ENCODE results near the gene HBP1. TPM values are rescaled to one million over a fixed set of nuclear protein-coding genes. Genes with fewer than 3 reads are reported as not detected.
A peak's percentile ranks its signal among the peaks of the same experiment; 100 is the strongest.
"Not testable (repeated sequence)": the region's sequence is repeated elsewhere in the genome, so short reads cannot be mapped to it uniquely, and the experiment has no call there.

The HBP1 gene
- polyA plus RNA-seq, 4 donors, result 101 to 132 (median 119) TPM

DNA sequence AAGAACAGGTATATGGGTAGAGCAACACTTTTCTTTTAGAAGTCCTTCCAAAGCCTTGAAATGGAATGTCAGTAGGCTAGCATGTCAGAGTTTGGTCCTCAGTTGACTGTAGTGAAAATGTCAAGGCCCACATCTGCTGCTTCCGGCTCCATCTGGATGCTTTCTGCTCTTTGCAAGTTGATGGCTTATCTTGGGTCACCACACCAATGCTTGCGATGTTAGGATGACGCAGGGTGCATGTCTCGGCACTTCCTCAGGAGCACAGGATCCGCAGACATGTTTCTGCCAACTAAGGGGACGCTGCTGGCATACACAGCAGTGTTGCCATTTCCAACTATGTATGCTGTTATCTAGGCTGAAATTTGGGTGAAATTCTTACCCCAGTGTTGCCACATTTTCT, 14.0 kb upstream of the HBP1 start:
- no peak for DNase-seq (ENCODE audit: low read depth in 4 of 4, low spot score in 2 of 4)

DNA sequence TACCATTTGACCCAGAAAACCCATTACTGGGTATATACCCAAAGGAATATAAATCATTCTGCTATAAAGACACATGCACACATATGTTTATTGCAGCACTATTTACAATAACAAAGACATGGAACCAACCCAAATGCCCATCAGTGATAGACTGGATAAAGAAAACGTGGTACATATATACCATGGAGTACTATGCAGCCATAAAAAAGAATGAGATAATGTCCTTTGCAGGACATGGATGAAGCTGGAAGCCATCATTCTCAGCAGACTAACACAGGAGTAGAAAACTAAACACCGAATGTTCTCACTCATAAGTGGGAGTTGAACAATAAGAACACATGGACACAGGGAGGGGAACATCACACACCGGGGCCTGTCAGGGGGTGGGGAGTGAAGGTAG, 13.1 kb upstream of the HBP1 start:
- DNase-seq (ENCODE audit: low read depth in 4 of 4, low spot score in 2 of 4), result not testable (repeated sequence)

DNA sequence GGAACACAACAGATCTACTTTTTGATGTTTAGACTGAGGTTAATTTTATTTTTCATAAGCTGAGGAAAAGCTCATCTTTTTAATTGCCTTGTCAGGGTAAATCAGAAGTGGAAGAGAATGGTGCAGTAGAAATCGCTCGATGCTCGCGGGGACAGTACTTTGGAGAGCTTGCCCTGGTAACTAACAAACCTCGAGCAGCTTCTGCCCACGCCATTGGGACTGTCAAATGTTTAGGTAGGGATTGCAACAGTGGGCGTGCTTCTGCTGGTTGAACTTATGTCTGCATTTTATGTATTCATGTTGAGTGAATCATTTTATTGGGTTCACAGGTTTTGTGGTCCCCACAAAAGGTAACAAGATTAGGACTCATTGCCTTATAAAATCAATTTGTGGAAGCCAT, 11.7 kb upstream of the HBP1 start:
- DNase-seq (ENCODE audit: low read depth in 4 of 4, low spot score in 2 of 4), result no peak

DNA sequence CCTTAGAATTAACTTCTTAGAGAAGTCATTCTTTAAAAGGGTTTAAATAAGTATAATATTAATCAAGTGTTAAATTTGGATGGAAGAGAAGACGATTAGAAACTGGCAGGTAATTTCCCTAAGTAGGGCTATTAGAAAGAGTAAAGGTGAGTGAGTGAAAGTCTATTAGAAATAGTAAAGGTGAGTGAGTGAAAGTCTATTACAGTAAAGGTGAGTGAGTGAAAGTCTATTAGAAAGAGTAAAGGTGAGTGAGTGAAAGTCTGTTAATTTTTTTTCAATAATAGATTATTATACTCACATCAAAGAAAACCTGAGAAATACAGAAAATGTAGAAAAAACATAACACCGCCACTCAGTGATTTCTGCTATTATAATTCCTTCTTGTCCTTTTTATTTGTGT, 10.8 kb upstream of the HBP1 start:
- no peak for DNase-seq (ENCODE audit: low read depth in 4 of 4, low spot score in 2 of 4)

DNA sequence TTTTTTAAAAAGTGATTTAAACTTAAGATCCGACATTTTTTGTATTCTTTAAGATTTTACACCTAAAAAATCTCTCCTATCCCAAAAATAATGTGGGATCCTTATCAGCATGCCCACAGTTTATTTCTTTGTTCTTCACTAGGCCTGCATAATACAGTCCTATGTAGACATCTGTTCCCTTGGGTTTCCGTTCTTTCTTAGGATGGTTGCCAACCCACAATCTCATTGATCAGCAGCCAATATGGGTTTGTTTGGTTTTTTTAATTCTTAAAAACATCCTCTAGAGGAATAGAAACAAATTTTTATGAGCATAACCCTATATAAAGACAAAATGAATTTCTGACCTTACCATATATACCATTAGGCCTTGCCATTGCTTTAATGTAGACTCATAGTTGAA, 8.4 kb upstream of the HBP1 start:
- DNase-seq (ENCODE audit: low read depth in 4 of 4, low spot score in 2 of 4), result no peak

DNA sequence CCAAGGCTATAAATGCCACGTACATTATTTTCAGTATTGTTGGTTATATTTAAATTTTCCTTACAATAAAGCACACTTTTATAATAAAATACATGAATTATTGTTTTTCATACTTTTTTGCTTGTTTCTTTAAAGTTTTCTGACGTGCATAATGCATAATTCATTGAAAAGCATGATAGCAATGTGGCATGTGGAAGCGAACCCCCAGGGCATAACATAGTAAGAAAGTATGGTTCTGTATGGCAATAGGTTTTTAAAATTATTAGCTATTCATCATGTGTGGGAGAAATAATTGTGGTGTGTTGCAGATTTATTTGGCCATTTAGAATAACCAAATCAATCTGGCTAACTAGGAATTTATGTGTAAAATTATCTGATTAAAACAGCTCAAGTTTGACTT, 7.4 kb upstream of the HBP1 start:
- DNase-seq (ENCODE audit: low read depth in 4 of 4, low spot score in 2 of 4), result no peak

DNA sequence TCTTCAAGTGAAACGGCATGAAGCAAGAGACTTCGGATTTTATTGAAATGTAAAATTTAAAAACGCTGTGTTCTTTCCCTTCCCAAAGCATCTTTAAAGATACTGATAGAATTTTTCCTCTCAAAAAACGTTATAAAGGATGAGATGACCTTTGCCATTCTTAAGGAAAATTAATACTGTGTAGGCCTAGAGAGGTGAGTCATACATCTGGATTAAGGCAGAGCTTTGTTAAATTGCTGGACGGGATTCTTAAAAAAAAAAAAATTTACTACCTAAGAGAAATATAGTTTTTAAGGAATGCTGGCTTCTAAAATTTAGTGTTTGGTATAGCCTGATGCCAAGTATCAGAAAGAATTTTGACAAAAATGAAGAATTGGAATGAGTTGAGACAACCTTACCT, 6.3 kb upstream of the HBP1 start:
- DNase-seq (ENCODE audit: low read depth in 4 of 4, low spot score in 2 of 4), result no peak

DNA sequence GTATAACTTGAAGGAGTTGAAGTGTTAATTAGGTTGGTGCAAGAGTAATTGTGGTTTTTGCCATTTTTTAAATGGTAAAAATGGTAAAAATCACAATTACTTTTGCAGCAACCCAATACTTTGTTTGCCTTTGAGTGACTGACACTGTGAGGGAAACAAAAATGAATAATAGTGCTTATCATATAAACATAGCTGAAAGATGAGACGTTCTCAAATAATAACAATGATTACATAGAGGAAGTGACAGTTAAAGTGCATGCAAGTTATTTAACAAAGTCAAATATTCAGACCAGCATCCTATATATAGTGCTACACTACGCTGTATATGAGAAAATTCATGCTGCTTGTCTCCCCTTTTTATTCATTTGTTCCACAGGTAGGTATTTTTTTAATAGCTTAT, 4.7 kb upstream of the HBP1 start:
- no peak for DNase-seq (ENCODE audit: low read depth in 4 of 4, low spot score in 2 of 4)

DNA sequence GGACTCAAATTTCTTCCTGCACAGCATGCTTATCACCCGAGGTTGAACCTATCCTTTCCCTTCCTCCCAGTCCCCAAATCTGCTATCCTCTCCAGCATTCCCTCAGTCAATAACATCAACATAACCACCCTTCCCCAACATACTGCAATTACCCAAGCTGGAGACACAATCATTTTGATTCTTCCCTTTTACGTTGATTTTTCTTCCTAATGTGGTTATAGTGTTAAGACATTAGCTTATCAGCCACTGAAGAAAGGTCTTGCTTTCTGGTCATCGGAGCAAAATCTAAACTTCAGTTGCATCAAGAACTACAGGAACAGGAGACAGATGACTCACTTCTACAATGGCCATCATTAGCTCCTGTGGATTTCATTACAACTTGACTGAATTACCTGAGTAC, 3.5 kb upstream of the HBP1 start:
- DNase-seq (ENCODE audit: low read depth in 4 of 4, low spot score in 2 of 4), result no peak

DNA sequence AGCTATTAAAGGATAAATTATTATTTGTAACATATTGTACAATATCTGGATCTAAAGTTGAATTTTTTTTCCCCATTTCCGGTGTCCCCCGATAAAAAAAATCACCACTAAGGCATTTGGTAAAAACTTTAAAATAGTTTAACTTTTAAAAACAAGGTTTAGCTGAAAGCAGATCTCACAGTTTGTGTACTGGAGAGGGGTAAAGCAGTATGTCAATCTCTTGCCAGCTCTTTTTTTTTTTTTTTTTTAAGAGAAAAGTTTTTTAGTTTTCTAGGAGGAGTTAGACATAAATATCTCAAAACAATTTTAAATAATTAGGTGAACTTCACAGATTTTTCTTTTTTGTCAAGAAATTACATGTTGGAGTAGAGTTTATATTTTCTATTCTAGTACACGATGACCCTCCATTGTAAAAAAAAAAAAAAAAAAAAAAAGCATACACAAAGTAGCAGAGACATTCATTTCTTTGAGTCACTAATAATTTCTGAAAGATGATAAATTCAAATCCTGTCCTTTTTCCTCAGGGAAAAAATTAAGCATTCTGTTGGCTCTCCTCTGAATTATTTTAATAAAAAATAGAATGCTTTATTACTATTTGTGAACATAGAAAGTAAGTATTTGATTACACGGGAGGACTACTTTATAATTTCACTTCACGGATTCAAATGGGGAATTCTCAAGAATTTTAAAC, 1.9 kb upstream of the HBP1 start:
- DNase-seq (ENCODE audit: low read depth in 4 of 4, low spot score in 2 of 4), result no peak

DNA sequence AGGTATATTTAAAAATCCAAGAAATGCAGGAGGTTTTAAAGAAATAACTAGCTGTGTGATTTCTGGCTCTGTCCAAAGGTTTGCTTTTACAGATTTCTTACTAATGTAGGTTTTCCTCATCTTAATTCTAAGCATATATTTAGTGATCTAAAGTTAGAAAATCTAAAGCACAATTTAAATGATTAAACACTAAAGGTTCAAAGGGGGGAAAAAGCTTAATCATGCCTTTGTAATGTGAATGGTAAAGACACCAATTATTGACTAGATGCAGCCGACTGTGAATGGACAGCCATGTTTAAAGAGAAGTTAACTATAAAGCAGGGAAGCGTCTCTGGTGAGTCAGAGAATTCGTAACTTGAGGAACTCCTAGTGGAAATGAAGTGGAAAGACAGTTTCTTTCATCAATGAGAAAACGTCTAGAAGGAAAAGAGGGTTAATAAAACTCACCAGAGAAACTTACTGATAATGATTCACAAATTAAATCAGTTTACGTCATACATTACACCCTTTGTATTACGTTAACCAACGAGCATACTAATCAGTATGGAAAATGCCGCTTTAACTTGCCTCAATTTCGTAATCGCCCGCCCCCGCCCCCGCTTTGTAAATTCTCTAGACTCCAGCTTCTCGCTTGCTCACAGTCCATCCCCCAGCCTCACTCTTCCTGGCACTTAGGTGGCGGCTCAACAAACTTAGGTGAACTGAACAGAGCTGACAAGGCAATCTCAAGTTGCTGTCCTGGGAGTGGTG, 1.1 kb upstream of the HBP1 start:
- peak; percentile 61 to 95 (median 70) for DNase-seq (ENCODE audit: low read depth in 4 of 4, low spot score in 2 of 4)

DNA sequence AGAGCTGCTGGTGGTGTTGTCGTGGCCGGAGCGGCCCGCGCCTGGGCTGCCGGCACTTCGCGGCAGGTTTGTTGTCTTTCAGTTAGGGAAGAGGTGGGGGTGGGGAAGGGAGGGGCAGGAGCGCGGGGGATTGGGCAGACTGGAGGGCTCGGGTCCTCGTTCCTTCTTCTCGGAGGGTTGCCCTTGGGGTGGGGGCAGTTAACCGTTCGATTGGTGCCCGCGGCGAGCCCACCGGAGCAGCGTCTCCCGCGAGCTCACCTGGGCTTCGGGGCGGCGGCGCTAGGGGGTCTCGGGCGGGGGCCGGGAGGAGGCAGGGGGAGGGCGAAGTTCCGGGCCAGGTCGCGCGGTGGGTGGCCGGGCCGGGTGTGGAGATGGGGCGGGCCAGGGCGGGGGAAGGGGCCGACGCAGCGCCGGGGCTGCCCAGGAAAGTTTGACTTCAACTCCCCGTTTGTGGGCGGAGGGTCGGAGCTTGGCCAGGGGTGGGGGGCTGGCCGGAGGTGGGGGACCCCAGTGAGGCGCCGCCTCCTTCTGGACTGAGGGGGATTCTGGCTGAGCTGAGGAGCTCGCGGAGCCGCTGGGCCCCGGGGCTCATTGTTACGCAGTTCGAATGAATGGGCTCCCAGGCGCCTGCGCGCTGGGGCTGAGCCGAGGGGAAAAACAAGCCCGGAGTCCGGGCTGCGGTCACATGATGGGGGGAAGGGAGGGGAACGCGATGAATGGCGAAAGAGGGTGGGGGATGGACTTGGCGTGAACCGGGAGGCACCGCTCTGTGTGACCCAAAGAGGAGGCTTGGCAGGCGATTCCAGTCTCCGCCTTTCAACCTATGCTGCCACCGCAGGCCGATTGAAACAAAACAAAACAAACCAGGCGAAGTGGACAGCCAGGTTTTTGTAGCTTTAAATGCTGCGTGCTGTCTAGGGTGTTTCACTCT, 582 bp downstream of the HBP1 start:
- peak; percentile 83 to 94 (median 90) for DNase-seq (ENCODE audit: low read depth in 4 of 4, low spot score in 2 of 4)

DNA sequence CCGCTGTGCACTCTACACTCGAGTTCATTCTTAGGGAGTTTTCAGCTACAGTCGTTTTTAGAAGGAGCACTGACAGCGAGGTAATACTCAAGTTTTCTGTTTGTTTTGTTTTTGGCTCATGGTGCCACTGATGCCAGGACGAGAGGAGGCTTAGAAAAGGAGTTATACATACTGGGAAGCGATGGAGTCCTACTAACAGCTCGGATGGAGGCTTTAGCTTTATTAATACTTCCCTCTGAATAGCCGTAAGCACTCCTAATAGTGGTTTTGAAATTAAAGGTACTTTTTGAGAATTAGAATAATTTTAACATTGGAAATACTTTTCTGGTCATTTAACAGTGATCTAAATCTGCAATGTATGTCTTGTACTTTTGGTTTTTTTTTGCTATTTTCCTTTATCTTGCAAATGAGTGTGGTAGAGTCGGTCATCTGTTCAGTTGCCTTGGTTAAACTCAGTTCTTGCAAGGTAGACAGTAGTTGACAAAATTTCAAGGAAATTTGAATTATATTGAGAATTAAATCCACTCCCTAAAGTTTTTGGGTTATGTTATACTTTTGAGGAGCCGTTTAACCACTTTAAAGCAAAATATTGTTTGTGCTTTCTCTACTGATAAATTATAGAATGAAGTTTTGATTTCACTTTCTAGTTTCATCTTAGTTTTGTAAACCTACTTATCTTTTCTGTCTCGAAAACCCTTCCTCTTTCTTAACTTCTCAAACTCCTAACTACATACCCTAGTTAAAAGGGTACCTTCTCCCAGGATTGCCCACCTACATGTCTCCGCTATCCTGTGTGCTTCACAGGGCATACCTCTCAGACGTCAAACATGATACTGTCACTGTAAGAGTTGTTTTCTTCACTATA, 1.5 kb downstream of the HBP1 start:
- DNase-seq (ENCODE audit: low read depth in 4 of 4, low spot score in 2 of 4), result no peak

DNA sequence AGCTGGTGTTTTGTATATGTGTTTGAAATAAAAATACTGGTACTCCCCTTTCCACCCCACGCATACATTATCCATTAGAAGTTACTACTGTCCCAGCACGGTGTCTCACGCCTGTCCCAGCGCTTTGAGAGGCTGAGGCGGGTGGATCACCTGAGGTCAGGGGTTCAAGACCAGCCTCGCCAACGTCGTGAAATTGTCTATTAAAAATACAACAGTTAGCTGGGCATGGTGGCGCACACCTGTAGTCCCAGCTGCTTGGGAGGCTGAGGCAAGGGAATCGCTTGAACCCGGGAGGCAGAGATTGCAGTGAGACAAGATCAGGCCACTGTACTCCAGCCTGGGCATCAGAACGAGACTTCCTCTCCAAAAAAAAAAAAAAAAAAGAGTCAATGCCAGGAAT, 2.7 kb downstream of the HBP1 start:
- DNase-seq (ENCODE audit: low read depth in 4 of 4, low spot score in 2 of 4), result no peak

DNA sequence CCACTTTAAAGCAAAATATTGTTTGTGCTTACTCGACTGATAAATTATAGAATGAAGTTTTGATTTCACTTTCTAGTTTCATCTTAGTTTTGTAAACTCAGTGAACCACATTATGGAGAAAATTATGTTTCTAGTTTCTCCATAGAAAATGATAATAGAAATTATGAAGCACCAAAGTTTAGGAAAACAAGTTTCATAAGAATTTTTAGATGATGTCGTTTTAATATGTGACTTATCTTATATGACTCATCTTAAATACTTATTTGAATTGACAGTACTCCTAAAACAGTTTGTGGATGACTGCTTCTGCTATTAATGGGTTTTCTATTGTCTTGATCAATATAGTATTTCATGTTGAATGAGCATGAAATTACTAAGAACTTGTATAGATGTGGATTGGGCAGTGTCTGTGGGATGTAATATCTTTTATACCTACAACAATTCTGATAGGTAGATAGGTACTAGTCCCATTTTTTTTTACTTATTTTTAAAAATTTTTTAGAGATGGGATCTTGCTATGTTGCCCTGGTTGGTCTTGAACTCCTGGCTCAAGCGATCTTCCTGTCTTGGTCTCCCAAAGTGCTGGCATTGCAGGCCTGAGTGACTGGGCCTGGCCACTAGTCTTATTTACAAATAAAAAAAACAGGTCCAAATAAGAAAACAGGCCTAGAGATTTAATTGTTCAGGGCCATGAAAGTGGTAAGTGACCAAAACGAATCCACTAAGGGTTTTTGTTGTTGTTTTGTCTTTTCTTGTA, 3.7 kb downstream of the HBP1 start:
- DNase-seq (ENCODE audit: low read depth in 4 of 4, low spot score in 2 of 4), result no peak

DNA sequence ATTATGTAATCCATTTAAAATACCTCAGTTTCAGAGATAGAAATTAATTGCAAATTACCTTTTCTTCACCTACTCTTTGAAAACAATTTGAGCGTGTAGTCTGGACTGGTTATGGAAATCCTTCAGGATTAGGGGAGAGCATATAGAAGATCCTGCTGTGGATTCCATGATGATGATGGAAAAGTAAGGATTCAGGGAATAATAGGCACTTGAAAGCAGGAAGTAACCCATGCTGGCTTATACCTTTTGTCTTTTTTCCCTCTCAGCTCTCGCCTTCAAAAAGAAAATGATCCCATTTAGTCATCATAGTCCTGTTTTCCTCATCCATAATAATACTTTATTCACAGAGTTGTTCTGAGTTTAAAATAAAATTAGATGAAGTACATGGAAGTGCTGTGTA, 4.4 kb downstream of the HBP1 start:
- no peak for DNase-seq (ENCODE audit: low read depth in 4 of 4, low spot score in 2 of 4)

DNA sequence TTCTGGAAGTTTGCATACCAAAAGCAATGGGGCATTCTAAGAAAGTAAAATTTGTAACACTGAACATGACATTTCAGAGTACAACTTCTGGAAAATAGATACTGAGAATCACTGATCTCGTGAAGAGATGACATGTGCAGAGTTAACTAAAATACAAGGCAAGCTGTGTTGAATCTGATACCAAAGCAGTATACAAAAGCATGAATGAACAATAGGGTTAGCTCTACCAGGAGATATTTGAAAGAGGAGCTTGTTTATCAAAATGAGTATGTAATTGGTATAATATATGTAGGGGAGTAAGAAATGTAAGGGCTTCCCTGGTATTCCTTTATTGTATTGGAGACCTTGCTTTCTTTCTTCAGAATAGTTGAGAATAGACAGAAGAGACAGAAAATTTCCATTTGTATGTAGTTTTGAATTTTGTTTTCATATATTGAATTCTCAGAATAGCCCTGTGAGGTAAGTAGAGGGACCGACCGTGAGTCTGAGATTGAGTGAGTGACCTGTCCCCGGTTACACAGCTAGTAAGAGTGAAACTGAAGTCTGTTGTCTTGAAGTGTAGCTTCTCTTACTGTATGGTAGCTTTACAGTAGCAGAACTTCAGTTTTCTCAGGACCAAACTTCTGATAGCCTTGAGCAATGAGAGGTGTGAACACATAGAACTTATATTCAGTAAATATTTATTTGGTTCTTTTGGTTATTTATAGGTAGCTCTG, 5.0 kb downstream of the HBP1 start:
- DNase-seq (ENCODE audit: low read depth in 4 of 4, low spot score in 2 of 4), result no peak

DNA sequence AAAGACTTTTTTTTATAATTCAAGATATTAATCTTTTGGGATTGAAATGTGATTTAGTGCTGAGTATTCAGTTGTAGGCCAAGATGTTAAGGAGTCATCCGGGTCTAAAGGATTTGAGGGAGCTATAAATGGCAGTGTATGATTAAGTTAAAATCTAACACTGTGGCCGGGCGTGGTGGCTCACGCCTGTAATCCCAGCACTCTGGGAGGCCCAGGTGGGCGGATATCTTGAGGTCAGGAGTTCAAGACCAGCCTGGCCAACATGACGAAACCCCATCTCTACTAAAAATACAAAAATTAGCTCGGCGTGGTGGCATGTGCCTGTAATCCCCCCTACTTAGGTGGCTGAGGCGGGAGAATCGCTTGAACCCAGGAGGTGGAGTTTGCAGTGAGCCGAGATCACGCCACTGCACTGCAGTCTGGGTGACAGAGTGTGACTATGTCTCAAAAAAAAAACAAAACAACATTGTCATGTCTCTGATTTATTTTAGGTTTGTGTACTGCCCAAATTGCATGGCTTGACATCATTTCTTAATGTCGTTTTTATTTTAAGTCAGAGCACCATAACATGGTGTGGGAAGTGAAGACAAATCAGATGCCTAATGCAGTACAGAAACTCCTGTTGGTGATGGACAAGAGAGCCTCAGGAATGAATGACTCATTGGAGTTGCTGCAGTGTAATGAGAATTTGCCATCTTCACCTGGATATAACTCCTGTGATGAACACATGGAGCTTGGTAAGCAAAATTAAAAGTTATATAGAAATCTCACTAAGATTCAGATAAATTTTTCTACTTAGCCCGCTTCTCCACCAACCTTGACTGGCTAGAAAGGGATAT, 10.7 kb downstream of the HBP1 start:
- no peak for DNase-seq (ENCODE audit: low read depth in 4 of 4, low spot score in 2 of 4)

Measured in left renal cortex interstitium (tissue), 4 donors.